Neural crest cell (in vitro differentiated cells): Measurements from ENCODE around the gene POLE4. TPM values are rescaled to one million over a fixed set of nuclear protein-coding genes. Genes with fewer than 3 reads are reported as not detected.
A peak's percentile ranks its signal among the peaks of the same experiment; 100 is the strongest.

Source experiments
- DNase-seq: peaks from one replicate; pipeline ENCODE4 v3.0.0; 2021; ENCODE audit warnings: low read depth, mixed read lengths, low spot score
- H3K27ac Mint-ChIP-seq: one replicate; pipeline ENCODE4 v1.8.0; 2021; ENCODE audit warnings: mild to moderate bottlenecking, mixed read lengths; ENCODE audit not compliant: unreplicated experiment
- H3K27me3 Mint-ChIP-seq: 2 replicates; pipeline ENCODE4 v1.8.0; 2021; ENCODE audit warnings: low read depth, mild to moderate bottlenecking, mixed read lengths
- H3K36me3 Mint-ChIP-seq: 2 replicates; pipeline ENCODE4 v1.8.0; 2021; ENCODE audit warnings: low read depth, mild to moderate bottlenecking, mixed read lengths
- H3K4me1 Mint-ChIP-seq: 2 replicates; pipeline ENCODE4 v1.8.0; 2021; ENCODE audit warnings: mixed read lengths
- H3K4me3 Mint-ChIP-seq: one replicate; pipeline ENCODE4 v1.8.0; 2021; ENCODE audit warnings: mild to moderate bottlenecking, mixed read lengths
- H3K9me3 Mint-ChIP-seq: 2 replicates; pipeline ENCODE4 v1.8.0; 2021; ENCODE audit warnings: mixed read lengths
- total RNA-seq: library from RNA; stranded (reverse); gene quantifications from 2 replicates; pipeline ENCODE4 v1.2.1, GENCODE V29; 2021
- TF ChIP-seq, protein P1 (sequence below): fragments of 200-600 bp; sonication (generic); conservative IDR thresholded peaks from 2 replicates; pipeline ENCODE4 v1.5.0; 2021; ENCODE audit warnings: antibody characterized with exemption, mild to moderate bottlenecking

Gene POLE4
- total RNA-seq, 1 donor from 2014 or later = 49.6 TPM

DNA sequence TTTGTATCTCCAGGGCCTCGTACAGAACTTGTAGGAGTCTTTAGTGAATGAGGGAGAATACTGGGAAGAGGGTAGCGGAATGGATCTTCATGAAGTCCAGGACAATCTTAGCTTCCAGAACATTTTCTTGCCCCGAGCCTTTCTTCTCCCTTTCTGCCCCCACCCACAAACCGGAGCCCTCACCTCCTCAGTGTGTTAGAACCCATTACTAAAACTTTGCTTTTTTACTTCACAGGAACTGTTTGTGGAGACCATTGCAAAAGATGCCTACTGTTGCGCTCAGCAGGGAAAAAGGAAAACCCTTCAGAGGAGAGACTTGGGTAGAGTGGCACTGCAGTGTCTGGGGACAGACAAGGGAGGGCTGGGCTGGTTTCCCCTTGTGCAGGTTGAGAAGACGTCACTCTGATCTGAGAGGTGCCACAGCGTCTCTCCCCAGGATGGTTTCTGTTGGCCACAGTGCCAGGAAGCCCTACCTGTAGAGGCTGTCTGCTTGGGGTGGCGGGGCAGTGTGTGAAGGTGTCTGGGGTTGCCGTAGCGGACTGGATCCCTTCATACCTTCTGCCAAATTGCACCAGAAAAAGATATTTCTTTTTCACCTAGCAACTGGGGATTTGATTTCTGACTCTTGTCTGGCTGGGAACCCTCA, 786 bp downstream of the POLE4 start:
- Mint-ChIP-seq H3K4me1 (peaks cover 4% of the 10 kb centered on the region), H3K4me3 (peak overlapping the region; percentile 80), H3K27ac (no peak overlapping the region), H3K27me3 (no peaks in the 10 kb centered on the region), H3K9me3 (peaks cover 11% of the 10 kb centered on the region), H3K36me3 (peaks cover 55% of the 10 kb centered on the region)
- DNase-seq = no peak
- TF ChIP-seq, protein P1, sequence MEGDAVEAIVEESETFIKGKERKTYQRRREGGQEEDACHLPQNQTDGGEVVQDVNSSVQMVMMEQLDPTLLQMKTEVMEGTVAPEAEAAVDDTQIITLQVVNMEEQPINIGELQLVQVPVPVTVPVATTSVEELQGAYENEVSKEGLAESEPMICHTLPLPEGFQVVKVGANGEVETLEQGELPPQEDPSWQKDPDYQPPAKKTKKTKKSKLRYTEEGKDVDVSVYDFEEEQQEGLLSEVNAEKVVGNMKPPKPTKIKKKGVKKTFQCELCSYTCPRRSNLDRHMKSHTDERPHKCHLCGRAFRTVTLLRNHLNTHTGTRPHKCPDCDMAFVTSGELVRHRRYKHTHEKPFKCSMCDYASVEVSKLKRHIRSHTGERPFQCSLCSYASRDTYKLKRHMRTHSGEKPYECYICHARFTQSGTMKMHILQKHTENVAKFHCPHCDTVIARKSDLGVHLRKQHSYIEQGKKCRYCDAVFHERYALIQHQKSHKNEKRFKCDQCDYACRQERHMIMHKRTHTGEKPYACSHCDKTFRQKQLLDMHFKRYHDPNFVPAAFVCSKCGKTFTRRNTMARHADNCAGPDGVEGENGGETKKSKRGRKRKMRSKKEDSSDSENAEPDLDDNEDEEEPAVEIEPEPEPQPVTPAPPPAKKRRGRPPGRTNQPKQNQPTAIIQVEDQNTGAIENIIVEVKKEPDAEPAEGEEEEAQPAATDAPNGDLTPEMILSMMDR = no peak

DNA sequence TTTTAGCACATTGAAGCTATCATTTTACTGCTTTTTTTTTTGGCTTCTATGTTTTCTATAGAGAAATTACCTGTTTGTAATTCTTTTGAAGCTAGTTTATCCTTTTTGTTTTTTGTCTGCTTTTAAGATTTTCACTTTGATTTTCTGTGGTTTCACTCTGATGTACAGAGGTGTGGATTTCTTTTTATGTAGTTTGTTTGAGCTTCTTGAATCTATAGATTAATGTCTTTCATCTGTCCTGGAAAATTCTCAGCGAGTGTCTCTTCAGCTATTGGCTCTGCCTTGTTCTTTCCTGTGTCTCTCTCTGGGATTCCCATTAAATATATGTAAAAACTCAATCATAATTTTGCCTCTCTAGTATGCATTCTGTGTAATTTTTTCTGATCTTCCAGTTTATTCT, 8.4 kb downstream of the POLE4 start:
- no peak overlapping the region for H3K4me3 Mint-ChIP-seq
- H3K27ac Mint-ChIP-seq = no peak overlapping the region
- peaks cover 47% of the 10 kb centered on the region for H3K36me3 Mint-ChIP-seq
- peaks cover 8% of the 10 kb centered on the region for H3K9me3 Mint-ChIP-seq
- H3K4me1 Mint-ChIP-seq = no peaks in the 10 kb centered on the region
- DNase-seq = no peak
- no peaks in the 10 kb centered on the region for H3K27me3 Mint-ChIP-seq
- TF ChIP-seq, protein P1 = no peak

DNA sequence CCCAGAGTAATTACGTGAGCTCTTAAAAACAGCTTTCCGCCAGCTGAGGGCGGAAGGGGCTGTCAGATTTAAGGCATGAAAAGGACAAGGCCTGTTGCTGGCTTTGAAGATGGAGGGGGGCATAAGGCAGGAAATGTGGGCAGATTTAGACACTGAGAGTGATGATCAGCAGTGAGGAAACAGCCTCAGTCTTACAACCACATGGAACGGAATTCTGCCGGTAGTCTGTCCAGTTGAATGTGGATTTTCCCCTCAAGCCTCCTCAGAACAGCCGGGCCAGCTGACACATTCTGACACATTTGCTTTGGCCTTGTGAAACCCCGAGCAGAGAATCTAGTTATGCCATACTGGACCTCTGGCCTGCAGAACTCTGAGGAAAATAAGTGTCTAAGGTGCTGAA, 16.6 kb downstream of the POLE4 start:
- Mint-ChIP-seq H3K4me1 (no peaks in the 10 kb centered on the region), H3K9me3 (no peaks in the 10 kb centered on the region), H3K4me3 (no peak overlapping the region), H3K27ac (no peak overlapping the region), H3K27me3 (no peaks in the 10 kb centered on the region), H3K36me3 (peaks cover 7% of the 10 kb centered on the region)
- DNase-seq = no peak
- TF ChIP-seq, protein P1 = no peak

DNA sequence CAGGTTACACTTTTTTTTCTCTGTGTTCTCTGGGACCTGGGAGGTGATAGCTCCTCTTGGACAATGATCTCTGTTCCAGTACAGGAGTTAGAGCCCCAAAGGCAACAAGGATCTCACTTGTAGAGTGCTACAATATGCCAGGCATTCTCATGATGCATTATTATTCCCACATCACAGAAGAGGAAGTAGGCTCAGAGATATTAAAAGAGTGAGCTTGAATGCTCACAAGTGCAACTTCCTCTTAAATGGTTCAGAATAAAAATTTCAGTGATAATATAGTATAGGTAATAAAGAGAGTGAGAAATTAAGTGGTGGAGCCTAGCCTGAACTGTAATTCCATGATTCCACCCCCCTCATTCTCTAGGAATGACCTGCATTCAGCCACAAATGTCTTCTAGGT, 21.4 kb downstream of the POLE4 start:
- DNase-seq = no peak
- Mint-ChIP-seq H3K27ac (no peak overlapping the region), H3K9me3 (no peaks in the 10 kb centered on the region), H3K4me3 (no peak overlapping the region), H3K36me3 (peaks cover 7% of the 10 kb centered on the region), H3K27me3 (no peaks in the 10 kb centered on the region), H3K4me1 (no peaks in the 10 kb centered on the region)
- TF ChIP-seq, protein P1 = no peak

DNA sequence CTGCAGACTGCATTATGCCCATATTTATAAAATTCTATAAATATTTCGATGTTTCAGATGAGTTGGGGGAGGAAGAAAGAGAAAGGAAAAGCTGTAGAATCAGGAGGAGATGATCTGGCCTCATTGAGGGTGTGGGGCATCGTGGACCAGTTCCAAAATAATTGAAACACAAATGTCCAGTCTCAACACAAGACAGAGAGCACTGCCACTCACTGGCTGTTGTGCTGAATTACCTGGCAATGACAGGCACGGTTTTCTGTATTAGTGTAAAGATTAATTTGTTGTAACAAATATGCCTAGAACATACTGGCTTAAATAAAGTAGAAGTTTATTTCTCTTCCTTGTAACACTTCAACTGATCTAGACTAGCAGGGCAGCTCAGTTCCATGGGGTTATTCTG, 24.1 kb downstream of the POLE4 start:
- TF ChIP-seq, protein P1 = no peak
- Mint-ChIP-seq H3K9me3 (no peaks in the 10 kb centered on the region), H3K4me3 (no peak overlapping the region), H3K4me1 (no peaks in the 10 kb centered on the region), H3K27me3 (no peaks in the 10 kb centered on the region), H3K36me3 (peaks cover 2% of the 10 kb centered on the region), H3K27ac (no peak overlapping the region)
- DNase-seq = no peak
